KMS-11 (cell line): ENCODE data around the gene SLC26A8.

ENCODE experiments used
- H2AFZ ChIP-seq: fragments of 200-600 bp; sonication (generic); 2 replicates; pipeline ENCODE4 v1.6.1; 2016; ENCODE audit warnings: antibody characterized with exemption, mixed run types, low read depth
- H3K27ac ChIP-seq: fragments of 200-600 bp; sonication (generic); 2 replicates; pipeline ENCODE4 v1.6.1; 2016; ENCODE audit warnings: mild to moderate bottlenecking, mixed run types
- H3K27me3 ChIP-seq: fragments of 200-600 bp; sonication (generic); 2 replicates; pipeline ENCODE4 v1.6.1; 2017; ENCODE audit warnings: mild to moderate bottlenecking, low read depth, mixed run types, moderate library complexity; ENCODE audit not compliant: insufficient read depth
- H3K36me3 ChIP-seq: fragments of 200-600 bp; sonication (generic); 2 replicates; pipeline ENCODE4 v1.6.1; 2017; ENCODE audit warnings: mild to moderate bottlenecking, mixed run types; ENCODE audit not compliant: insufficient read depth
- H3K4me1 ChIP-seq: fragments of 200-600 bp; sonication (generic); 2 replicates; pipeline ENCODE4 v1.6.1; 2016; ENCODE audit warnings: mild to moderate bottlenecking, low read depth, mixed run types; ENCODE audit not compliant: poor library complexity, severe bottlenecking
- H3K4me2 ChIP-seq: fragments of 200-600 bp; sonication (generic); 2 replicates; pipeline ENCODE4 v1.7.0; 2016; ENCODE audit warnings: mild to moderate bottlenecking, mixed run types
- H3K4me3 ChIP-seq: fragments of 200-600 bp; sonication (generic); IDR thresholded peaks from 2 replicates; pipeline ENCODE4 v1.6.1; 2017; ENCODE audit warnings: low read depth, low read length, mixed read lengths; ENCODE audit not compliant: insufficient read depth
- H3K79me2 ChIP-seq: fragments of 200-600 bp; sonication (generic); 2 replicates; pipeline ENCODE4 v1.6.1; 2016; ENCODE audit warnings: low read depth, mixed run types; ENCODE audit not compliant: insufficient read depth
- H3K9ac ChIP-seq: fragments of 200-600 bp; sonication (generic); 2 replicates; pipeline ENCODE4 v1.6.1; 2016; ENCODE audit warnings: mild to moderate bottlenecking, mixed run types
- H4K20me1 ChIP-seq: fragments of 200-600 bp; sonication (generic); 2 replicates; pipeline ENCODE4 v1.6.1; 2016; ENCODE audit warnings: mild to moderate bottlenecking, mixed run types; ENCODE audit not compliant: insufficient read depth
- CTCF ChIP-seq: fragments of 200-600 bp; sonication (generic); conservative IDR thresholded peaks from 2 replicates; pipeline ENCODE4 v1.6.1; 2017; ENCODE audit warnings: low read depth, mild to moderate bottlenecking, antibody characterized with exemption, low read length, moderate library complexity, mixed read lengths

Gene SLC26A8

GRCh38 chr6:35895560-35895959 is 128.9 kb downstream of the SLC26A8 start:
- Histone ChIP-seq H3K4me3 (no peak overlapping the region), H2AFZ (no peak overlapping the region), H3K4me1 (peaks cover 2% of the 10 kb centered on the region), H3K27ac (no peak overlapping the region), H4K20me1 (peaks cover 4% of the 10 kb centered on the region; the same call in 1 of the 2 replicates), H3K36me3 (no peaks in the 10 kb centered on the region; the same call in 1 of the 2 replicates), H3K4me2 (no peak overlapping the region), H3K9ac (no peak overlapping the region), H3K27me3 (no peaks in the 10 kb centered on the region), H3K79me2 (peaks cover 82% of the 10 kb centered on the region)
- TF ChIP-seq CTCF, result no peak

- Histone ChIP-seq H3K4me2 (no peak overlapping the region), H4K20me1 (peaks cover 4% of the 10 kb centered on the region; the same call in 1 of the 2 replicates), H3K4me1 (peaks cover 6% of the 10 kb centered on the region), H3K36me3 (no peaks in the 10 kb centered on the region; the same call in 1 of the 2 replicates), H3K27ac (no peak overlapping the region), H3K4me3 (no peak overlapping the region), H2AFZ (no peak overlapping the region), H3K79me2 (peaks cover 77% of the 10 kb centered on the region), H3K9ac (no peak overlapping the region), H3K27me3 (no peaks in the 10 kb centered on the region)
- no peak for TF ChIP-seq CTCF
Observed at GRCh38 chr6:35894776-35895175, 129.7 kb downstream of the SLC26A8 start.
